HG02571 (cell line): ENCODE data around the gene CKAP4.

ENCODE experiments used
- ATAC-seq: cut with Tn5 transposase; IDR thresholded peaks from one replicate; pipeline ENCODE4 v1.9.1; 2021; ENCODE audit warnings: mild to moderate bottlenecking, moderate library complexity; ENCODE audit not compliant: unreplicated experiment

The CKAP4 gene

DNA sequence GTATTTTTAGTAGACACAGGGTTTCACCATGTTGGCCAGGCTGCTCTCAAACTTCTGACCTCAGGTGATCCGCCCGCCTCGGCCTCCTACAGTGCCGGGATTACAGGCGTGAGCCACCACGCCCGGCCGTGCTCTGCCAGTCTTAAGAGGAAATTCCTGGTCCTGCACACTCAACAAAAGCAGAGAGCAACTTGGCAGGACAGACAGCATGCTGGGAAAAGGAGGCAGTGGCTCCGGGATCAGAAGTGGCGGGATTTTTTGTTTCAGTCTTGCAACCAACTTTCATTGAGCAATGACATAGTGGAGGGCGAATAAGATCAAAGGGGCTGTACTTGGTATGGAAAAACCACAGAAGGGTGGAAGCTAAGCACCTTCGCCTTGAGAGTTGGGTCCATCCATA is 2.1 kb downstream of the CKAP4 start:
- ATAC-seq: no peak

DNA sequence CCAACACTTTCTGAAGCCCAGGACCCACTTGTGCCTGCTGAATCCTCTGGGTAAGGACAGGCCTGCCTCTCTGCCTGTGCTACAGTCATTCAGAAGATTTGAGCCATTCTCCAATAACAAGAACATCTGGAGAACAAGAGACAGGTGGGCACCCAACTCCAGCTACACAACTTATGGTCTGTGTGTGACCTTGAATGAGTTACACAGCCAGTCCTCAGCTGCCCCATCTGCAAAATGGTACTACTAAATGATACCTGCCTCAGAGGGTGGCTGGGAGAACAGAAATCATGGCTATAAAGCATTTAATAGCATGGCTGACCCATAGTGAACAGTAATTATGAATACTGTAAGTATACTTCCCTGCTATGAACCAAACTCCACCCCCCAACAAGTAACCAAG is 4.2 kb downstream of the CKAP4 start:
- ATAC-seq: no peak

DNA sequence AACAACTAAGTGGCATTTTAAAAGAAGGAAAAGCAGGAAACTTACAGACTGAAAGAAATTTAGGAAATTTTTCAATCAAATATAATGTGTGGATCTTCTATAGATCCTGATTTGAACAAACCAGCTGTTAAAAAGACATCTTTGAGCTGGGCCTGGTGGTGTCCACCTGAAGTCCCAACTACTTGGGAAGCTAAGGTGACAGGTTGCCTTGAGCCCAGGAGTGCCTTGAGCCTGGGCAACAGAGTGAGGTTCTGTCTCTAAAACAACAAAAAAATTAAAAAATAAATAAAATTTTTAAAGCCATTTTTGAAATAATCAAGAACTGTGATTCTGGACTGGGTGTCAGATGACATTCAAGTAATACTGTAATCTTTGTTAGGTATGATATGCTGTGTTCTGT is 7.0 kb downstream of the CKAP4 start:
- ATAC-seq: no peak

DNA sequence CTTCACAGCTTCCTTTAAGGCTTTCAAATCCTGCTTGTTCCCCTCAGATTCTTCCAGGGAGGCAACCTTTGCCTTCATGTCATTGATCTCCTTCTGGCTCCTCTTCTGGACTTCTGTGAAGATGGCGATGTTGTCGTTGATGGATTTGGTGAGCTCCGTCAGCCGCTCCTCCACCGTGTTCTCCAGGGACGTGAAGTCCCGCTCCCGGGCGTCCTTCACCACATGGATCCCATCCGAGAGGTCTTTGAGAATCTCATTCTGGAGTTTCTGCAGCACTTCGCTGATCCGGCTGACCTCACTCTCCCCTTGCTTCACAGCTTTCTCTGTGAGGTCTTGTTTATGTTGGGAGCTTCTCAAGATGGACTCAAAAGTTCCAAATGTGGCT is 7.9 kb downstream of the CKAP4 start:
- no peak for ATAC-seq

DNA sequence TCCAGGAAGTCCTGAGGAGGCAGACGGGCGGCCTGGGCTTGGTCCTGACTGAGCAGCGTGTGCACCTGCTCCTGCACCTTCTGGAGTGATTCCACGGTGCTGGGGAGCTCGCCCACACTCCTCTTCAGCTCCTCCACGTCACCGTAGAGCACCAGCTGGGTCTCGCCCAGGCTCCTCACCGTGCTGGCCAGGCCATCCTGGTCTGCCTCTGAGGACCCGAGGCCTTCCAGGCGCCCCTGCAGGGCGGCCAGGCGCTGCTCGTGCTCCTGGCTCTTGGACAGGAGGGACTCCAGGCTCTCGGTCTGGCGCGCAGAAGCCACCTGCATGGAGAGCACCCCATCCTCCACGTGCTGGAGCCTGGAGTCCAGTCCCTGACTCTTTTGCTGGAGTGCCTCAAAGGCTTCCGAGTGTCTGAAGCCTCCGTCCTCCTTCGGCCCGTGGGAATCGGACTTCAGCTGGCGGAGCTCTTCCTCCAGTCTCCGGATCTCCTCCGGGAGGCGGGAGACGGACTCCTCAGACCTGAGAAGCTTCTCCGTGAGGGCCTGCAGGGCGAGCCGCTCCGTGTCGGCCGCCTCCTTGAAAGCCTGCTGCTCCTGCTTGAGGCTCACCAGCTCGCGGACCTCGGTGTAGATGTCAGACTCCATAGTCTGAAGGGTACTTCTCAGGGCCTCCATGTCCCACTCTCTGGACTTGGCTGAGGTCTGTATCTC is 8.4 kb downstream of the CKAP4 start:
- no peak for ATAC-seq

DNA sequence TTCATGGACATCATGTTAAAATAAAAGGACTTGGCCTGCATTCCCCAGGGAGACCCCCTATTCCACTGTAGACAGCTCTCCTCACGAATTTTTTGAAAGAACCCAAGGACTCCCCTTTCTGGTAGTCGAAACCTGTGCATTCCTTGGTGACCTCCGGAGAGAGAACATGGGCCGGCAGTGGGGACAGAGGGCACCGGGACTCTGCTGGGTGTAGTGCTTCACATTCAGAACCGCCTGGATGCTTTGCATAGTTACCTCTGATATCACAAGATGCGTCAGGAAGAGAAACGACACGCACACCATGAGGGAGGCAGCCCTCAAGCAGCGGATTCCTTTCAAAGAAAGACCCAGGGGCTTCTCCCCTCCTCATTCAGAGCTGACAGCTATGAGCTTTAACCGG is 9.7 kb downstream of the CKAP4 start:
- ATAC-seq: no peak

DNA sequence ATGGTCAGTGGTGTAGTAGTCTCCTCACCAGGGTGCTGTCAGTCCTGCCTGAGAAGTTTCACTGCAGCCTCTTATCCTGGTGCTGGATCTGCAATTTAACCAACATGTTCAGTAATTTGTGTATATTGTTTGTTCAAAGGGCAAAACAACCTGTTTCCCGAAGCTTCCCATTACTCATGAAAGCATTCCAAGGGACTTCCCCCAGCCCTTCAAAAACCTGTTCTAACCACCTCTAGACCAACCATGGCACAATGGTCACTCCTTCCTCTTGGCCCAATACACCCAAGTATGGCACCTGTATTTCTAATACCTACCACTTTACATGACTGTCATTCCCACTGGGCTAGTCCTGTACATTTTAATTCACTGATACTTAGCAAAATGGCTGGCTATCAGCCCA is 12.1 kb downstream of the CKAP4 start:
- no peak for ATAC-seq

DNA sequence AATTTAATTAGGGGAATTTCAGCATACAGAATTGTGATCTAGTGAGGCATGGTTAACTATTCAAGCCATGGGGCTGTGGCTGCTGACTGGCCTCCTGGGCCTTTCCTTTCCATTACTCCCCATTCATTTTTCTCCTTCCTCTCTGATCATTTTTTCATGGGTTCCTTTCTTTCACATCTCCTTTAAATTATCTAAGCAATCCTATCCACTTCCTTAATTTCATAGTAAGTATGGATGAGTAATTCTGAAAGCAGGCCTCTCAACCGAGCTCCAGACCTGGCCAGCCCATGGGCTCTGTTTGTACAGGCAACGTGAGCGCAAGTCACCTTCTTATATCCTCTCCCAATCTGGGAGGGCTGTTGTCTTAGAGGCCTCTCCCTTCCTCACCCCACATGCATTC is 13.4 kb downstream of the CKAP4 start:
- no peak for ATAC-seq

DNA sequence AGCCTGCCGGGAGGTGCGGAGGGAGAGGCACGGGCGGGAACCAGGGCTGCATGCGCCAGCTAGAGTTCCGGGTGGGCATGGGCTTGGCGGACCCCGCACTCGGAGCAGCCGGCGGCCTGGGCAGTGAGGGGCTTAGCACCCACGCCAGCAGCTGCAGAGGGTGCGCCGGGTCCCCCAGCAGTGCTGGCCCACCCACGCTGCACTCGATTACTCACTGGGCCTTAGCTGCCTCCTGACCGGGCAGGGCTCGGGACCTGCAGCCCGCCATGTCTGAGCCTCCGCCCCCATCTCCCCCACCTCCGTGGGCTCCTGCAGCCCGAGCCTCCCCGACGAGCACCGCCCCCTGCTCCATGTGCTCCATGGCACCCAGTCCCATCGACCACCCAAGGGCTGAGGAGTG is 14.8 kb downstream of the CKAP4 start:
- ATAC-seq: no peak

DNA sequence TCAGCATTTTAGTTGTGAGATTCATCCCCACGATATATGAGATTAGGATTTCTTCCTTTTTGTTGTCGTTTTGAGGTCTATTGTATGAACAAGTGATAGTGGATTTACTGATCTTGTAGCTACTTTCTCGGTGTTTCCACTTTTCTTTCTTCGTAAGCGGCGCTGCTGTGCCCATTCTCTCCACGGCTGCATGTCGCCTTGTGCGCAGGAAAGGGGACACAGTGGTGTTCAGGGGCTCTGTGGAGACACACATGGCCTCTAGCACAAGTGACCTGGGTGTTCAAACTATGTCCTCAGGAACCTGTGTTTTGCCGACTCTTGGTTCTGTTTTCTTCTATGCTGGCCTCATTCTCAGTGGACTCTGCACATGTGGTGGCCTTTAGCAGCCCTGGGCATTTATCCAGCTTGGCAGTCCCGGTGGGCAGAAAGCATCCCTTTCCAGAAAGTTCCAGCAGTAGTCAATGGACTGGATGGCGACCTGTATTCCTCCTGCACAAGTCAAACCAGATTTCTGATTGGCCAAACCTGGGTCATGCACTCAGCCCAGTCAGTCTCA is 18.7 kb downstream of the CKAP4 start:
- ATAC-seq: no peak

DNA sequence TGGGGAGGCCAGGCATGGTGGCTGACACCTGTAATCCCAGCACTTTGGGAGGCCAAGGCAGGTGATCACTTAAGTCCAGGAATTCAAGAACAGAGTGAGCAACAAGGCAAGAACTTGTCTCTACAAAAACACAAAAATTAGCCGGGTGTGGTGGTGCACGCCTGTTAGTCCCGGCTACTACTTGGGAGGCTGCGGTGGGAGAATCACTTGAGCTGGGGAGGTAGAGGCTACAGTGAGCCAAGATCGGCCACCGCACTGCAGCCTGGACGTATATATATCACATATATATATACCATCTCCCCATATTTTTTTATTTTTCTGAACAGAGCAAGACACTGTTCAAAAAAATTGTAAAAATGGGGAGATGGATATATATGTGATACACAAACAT is 19.5 kb downstream of the CKAP4 start:
- no peak for ATAC-seq

DNA sequence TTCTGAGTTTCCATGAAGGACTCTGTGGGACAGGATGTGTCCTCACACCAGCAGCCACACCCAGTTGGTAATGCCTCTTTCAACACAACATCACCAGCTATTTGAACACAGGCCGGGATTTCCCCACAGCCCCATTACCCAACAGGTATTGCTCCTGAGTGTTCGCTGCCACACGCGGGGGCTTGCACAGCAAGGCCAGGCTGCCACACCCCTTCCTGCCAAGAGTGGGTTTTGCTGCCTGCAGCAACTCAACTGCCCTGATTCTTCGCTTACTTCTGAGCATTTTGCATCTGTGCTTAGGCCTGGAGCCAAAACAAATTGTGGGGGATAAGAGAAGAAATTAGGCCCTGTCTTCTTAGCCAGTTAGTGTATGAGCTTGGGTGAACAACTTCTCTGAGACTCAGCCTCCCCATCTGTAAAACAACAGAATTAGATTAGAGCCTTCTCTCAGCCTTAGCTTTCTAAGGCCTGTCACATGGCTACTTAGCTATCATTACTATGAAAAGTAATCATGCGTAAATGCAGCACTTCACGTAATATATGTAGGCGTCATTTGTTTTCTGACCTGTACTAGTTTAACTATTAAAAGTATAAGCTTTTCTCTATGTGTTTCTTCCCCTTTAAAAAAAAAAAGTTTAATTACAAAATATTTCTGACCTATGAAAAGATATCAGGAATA is 20.0 kb downstream of the CKAP4 start:
- ATAC-seq: no peak

DNA sequence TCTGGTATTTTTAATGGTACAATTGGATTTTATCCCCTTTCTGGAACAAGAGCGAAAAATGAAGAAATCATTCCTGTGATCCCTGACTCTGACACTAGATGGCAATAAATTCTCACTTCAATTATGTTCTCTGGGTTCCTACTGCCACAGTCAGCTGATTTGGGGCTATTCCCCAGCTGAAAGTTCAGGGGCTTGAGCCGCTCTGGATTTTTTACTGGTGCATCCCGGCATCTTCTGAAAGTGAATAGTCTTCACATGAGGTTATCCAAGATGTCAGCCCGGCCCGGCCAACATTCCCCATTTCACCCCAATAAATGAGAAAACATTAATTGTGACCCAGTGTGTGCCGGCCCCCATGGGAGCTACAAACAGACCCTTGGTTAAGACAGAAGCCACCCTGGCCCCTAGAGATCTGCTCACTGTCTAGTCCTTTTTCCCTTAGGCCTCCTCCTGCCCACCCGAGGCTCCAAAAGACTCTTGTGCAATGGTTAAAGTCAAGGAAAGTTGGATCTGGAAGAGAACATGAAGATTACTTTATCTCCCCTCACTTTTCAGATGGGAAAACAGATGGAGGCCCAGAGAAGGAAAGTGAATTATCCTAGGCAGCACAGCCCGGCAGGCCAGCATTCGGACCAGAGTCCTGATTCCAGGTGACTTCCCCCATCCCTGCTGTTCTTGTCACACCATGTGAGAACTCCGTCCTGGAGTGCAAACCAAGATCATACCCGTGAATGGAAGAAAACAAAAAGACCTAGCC is 20.8 kb downstream of the CKAP4 start:
- ATAC-seq: no peak

DNA sequence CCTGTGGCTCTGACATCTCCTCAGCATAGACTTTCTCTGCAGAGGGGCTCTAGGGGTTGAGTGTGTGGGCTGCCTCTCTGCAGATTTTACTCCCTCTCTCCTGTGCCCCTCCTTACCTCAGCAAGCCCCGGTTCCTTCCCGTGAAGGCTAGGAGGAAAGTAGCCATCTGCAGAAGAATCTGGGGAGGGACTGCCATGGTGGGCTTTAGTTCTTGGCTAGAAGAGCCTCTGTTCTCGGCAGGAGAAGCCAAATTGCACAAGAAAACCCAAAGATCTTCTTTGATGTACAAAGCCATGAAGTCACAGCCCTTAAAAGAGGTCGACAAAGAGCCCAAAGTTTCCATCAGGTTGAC is 23.5 kb downstream of the CKAP4 start:
- ATAC-seq: no peak

DNA sequence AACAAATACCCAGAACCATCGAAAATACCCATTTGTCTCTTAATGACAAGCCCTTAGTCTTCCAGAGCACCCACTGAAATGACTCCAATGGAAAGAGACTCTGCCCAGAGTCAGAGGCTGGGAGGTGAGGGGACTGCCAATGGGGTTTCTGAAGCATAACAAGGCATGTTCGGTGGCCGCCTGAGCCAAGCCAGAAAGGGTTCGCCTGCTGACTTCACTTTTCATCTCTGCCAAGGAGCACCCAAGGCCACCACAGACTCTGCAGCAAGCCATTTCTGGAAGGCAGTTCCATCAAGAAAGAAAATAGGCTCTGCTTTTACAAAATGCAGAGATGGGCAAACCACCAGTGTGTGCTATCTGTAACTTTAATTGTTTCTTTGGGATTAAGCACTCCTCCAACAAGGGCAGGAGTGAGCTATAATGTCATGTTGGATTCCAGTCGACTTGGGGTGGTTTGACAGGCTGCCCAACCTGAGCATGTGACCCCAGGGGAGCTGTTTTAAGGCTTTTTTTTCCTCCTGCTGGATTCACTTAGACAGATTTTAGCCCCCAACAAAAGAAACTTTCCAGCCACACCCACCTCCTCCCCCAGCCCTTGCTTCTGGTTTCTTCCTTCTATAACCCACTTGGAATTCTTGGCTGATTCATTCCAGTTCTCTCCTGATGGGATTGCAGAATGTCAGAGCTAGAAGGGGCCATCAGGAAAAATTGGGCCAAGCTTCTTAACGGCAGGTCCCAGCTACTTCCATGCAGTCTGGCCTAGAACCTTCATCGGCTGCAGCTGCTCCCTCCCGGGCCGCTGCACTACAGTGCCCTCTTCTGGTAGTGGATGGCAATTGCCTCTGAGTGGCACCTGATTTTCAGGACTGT is 24.1 kb downstream of the CKAP4 start:
- peak; percentile 53 for ATAC-seq

DNA sequence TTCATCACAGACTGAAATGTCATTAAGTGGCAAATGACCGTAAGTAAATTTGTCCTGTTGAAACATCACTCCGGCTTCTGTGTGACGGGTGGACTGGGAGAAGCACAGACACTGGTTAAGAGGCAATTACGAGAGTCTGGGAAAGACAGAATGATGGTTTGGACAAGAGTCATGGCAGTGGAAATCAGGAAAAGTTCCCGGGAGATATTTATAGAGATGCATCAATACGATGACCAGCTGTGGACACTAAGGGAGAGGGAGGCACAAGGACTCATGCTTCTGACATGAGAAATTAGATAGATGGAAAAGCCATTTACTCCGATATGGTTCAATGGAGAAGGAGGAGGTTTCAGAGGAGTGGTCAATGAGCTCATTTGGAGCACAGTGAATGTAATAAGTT is 27.3 kb downstream of the CKAP4 start:
- no peak for ATAC-seq

DNA sequence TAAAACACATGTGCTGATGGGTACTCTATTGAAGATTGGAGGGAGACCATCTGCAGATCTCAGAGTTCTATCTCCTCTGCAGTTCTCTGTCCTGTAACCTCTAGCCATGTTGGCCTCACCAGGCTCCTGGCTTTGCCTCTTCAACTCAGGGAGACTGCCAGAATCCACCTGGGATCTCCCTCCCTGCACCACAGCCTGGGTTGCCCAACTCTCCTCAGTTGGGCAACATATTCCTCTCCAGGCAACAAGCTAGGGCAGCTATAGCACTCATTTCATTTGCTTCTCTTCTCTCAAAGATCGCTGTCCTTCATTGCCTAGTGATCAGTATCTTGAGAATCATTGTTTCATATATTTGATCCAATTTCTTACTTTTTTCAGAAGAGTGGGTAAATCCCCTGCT is 28.8 kb downstream of the CKAP4 start:
- ATAC-seq: no peak

DNA sequence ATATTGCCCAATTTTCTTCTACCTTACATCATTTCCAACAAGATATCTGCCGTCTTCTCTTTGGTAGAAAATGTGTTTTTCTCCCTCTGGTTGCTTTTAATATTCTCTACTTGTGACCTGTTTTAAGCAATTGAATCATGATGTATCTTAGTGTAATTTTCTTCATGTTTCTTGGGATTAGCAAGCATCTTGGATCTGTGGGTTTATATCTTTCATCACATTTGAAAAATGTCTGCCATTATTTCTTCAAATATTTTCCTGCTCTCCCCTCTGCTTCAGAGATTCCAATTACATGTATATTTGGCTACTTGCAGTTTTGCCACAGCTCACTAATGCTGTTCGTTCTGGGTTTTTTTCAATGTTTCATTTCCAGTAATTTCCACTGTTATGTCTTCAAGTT is 30.1 kb downstream of the CKAP4 start:
- ATAC-seq: no peak

DNA sequence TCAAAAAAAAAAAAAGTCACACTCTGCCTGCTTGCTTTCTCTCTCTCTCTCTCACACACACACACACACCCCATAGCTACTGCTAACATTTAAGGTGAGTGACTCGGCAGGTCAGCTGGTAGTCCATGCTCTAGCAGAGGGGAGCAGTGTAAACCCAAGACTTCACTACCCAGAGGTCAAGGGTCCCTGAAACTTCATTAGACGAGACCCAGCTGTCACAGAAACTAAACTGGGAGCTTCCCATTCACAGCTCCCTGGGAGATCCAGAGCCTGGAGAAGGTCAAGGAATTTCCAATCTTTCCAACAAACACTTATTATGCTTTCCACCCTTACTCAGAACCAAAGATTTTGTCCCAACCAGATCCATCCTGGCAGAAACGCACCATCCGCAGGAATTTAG is 33.2 kb downstream of the CKAP4 start:
- no peak for ATAC-seq

DNA sequence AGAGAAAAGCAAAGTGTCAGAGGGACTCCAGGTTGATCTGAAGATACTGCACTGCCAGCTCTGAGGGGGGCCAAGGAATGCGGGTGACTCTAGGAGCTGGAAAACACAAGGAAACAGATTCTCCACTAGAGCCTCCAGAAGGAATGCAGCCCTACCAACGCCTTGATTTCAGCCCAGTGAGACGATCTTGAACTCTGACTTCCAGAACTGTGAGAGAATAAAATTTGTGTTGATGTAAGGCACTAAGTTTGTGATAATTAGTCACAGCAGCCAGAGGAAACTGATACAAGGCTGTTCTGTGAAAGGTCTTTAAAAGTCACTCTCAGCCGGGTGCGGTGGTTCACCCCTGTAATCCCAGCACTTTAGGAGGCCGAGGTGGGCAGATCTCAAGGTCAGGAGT is 34.2 kb downstream of the CKAP4 start:
- ATAC-seq: no peak

DNA sequence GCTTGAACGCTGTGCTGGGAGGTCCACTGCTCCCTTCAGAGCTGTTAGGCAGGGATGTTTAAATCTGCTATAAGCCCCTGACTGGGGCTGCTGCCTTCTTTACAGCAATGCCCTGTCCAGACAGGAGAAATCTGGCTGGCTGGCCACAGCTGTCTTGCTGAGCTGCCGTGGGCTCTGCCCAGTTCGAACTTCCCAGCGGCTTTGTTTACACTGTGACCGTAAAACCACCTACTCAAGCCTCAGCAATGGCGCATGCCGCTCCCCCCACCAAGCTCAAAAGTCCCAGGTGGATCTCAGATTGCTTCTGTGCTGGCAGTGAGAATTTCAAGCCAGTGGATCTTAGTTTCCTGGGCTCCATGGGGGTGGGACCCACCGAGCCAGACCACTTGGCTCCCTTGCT is 35.8 kb downstream of the CKAP4 start:
- ATAC-seq: no peak
